Umbilical cord (tissue), 2 donors: ENCODE measurements around the gene AFF3. TPM values are rescaled to one million over a fixed set of nuclear protein-coding genes. Genes with fewer than 3 reads are reported as not detected.

Experiments used
- DNase-seq: peaks from one replicate; pipeline ENCODE4 v3.0.0-alpha.2; 2015; ENCODE audit warnings: low spot score
- total RNA-seq: library from RNA; depleted of rRNA; stranded (reverse); fragments of >200 nt; gene quantifications from one replicate; pipeline ENCODE4 v1.2.3, GENCODE V29; 2014; ENCODE audit warnings: low replicate concordance; ENCODE audit not compliant: insufficient read depth

Gene AFF3
- total RNA-seq, 1 donor from 2014 or later, result 22.1 TPM

- DNase-seq, result no peak
Observed at GRCh38 chr2:99711144-99711543, 431.2 kb downstream of the AFF3 start.

- DNase-seq, result peak; percentile 56
Observed at GRCh38 chr2:99710721-99711120, 431.7 kb downstream of the AFF3 start.

DNA sequence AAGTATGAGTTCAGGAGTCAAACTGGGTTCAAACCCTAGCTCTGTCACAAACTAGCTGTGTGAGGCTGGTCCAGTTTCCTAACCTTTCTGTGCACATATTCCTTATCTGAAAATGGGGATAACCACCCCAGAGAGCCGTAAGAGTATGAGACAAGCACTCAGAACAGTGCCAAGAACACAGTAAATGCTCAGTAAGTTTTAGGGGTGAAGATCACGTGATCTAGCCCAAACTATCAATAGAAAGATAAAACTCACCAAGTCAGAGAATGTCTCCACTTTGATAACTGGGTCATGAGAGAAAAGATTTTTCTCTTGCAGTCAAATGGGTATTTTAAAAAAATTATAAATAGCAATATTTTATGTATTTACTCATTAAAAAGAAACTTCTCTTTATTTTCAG lies 433.2 kb downstream of the AFF3 start:
- no peak for DNase-seq

- peak; percentile 42 for DNase-seq
Observed at GRCh38 chr2:99708231-99708630, 434.2 kb downstream of the AFF3 start.

DNA sequence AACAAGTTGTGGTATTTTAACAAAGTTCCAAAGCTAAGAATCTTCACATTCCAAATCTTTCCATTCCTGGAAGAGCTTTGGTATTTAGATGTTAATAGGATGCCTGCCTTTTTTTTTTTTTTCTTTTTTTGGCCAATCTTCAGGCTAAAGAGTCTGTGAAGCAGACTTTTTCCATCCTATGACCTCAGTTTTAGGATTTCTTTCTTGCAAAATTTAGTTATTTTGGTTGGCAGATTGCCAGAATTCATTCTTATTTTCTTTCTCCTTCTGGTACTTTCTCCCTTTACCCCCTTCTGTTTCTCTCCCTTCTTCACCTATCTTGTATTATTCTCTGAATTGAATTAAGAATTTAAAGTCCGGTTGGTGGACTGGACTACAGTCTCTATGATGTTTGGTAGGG lies 434.8 kb downstream of the AFF3 start:
- peak; percentile 81 for DNase-seq

DNA sequence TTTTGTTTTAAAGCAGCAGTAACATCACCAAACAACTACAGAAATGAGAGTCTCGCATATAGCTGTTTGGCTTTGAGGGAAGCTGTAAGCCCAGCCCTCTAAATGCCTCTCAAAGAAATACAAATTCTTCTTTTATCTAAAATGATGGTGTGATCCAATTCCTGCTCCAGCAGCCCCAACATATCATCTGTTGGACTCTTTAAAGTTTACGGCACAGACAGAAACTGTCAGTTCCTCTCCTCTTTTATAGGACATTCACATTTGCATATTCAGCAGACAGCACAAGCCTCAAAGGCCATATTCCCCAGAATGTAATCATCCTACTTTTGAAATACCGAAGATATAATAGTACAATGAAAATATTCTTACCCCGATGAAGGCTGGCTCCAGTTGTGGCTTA lies 435.7 kb downstream of the AFF3 start:
- peak; percentile 86 for DNase-seq

GRCh38 chr2:99701503-99701902 lies 440.9 kb downstream of the AFF3 start:
- peak; percentile 54 for DNase-seq

- no peak for DNase-seq
Observed at GRCh38 chr2:99700482-99701398, 441.6 kb downstream of the AFF3 start.

DNA sequence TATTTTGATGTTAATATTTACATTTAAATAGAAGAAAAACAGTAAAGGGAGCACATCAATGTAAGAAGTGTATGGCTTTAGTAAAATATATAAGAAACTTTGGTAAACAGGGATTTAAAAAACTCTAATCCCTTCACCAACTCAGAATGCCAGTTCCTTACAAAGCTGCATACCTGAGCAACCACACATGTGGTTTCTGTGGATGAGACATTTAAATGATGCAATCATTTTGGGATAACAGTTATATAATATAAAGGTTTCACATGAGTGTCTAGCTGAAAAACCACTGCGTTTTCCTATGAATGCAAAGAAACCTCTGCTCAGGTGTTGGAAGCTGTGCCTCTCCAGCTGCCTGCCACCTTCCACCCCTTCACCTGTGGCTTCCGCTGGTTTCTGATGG lies 443.5 kb downstream of the AFF3 start:
- no peak for DNase-seq

DNA sequence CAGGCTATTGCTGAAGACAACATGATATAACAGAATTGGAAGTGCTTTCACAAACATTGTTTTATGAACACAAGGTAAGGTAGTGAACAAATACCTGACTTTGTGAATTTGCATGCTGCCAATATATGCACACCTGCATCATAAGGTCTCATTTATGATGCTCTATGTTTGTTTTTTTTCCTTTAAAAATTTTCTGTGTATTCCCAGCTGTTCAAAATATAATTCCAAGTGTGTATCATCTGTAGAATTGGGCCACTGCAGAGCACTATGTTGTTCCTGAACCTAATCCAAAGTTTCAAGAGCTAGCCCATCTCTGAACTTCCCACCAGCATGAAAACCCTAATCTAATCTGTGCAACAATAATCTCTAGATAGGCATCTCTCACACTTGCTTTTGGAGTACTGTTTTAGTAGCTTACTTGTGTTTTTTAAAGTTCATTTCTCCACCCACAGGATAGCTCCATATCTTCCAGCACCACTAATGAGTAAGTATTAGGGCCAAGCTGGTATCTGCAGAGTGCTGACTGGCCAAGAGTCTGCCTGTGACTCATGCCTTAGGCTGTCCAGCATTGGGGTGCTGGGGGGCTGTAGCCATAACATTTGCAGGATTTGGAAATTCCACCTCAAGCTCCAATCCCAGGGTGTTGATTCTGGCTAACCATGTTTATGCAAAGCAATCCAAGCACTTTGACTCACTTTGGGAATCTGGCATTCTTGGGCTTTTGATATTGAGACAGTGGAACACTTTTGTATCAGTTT lies 444.4 kb downstream of the AFF3 start:
- peak; percentile 65 for DNase-seq

DNA sequence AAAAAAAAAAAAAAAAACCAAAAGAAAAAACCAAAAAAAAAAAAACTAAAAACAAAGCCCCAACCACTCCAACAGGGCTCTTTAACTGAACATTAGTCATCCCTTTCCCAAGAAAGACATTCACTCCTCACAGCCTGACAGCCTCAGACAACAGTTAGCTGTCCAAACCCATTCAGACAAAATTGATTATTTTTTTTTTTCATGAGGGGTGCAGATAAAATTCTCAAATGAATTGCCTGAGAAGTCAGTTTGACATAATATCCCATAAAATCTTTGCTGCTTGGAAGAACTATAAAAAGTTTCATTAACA lies 446.5 kb downstream of the AFF3 start:
- no peak for DNase-seq

- no peak for DNase-seq
Observed at GRCh38 chr2:99695130-99695943, 447.1 kb downstream of the AFF3 start.

DNA sequence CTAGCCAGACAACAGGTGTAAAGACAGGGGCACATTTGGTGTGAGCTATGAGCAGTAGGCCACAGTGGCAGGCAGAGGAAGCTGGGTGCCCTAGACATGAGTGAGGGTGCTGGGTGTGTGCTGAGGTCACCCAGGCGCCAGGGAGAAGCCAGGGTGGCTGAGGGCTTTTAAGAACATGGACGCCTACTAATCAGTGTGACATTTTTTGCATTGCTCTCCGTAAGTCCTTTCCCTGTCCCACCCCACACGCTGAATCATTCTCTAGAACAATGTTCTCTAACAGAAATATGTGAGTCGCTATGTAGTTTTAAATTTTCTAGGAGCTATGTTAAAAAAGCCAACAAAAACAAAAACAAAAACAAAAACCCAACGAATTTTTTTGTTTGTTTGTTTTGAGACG lies 448.1 kb downstream of the AFF3 start:
- no peak for DNase-seq

GRCh38 chr2:99692785-99693184 lies 449.6 kb downstream of the AFF3 start:
- DNase-seq, result no peak

- peak; percentile 84 for DNase-seq
Observed at GRCh38 chr2:99691926-99692325, 450.5 kb downstream of the AFF3 start.

DNA sequence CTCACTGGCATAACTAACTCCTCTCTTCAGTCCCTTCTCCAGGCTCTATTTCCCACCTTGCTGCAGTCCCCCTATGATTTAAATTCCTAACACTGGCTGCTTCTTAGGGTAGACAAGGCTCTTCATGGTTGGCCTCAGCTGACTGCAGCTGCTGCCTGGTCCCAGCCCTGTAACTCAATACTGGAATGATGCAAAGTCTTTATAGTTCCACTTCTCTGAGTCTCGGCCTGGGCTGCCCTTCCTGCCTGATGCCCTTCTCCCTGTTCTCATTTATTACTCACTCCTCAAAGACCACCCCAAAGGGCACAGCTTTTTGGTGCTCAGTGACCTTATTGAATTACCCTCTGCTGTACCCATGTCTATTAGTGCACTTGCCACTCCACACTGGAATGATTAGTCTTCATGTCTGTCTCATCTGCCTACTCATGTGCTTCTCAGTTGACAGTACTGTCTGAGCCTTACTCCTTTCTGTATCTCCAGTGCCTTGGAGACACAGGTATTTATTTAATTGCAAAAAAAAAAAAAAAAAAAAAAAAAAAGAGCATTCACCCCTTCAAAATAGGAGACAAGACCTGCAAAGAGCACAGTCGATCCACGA lies 453.1 kb downstream of the AFF3 start:
- no peak for DNase-seq

GRCh38 chr2:99688699-99689098 lies 453.7 kb downstream of the AFF3 start:
- no peak for DNase-seq

GRCh38 chr2:99682275-99683060 lies 459.9 kb downstream of the AFF3 start:
- DNase-seq, result no peak

DNA sequence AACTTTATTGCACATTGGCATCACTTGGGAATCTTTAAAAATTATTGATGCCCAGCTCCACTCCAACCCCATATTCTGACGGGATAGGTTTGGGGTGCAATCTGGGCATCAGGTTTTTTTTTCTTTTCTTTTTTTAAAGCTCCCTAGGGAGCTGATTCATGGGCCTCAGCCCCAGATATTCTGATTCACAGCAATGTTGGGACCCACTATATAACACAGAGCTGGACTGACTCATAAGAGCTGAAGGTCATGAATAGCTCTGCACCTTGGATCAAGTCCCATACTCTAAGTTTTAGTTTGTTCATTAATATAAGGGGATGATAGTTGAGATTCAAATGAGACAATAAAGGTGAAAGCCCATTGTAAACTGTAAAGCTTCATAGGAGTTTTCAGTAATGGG lies 461.4 kb downstream of the AFF3 start:
- no peak for DNase-seq

GRCh38 chr2:99679518-99679917 lies 462.9 kb downstream of the AFF3 start:
- no peak for DNase-seq

DNA sequence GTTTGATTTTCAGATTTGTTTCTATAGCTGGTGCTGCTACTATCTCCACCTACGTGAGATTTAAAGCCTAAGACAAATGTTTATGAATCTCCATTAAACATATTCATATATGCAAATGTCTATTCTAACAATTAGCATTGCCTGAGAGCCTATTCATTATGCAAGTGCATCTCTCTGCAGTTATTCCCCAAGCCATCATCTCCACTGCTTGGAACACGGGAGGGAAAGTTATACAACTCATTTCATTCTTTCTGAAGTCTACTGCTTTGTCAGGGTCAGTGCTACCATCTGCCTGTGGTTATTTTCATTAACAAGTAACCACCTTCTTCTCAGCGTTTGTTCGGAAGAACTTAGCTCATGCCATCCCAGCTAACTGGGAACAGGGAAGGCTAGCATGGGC lies 463.8 kb downstream of the AFF3 start:
- no peak for DNase-seq
